HG02884 (cell line): Measurements from ENCODE around the gene PRKAA2.

Experiments used
- ATAC-seq: cut with Tn5 transposase; IDR thresholded peaks from one replicate; pipeline ENCODE4 v1.9.1; 2021; ENCODE audit warnings: mild to moderate bottlenecking, moderate library complexity; ENCODE audit not compliant: unreplicated experiment

PRKAA2 gene

GRCh38 chr1:56654126-56654923 lies 9.2 kb downstream of the PRKAA2 start:
- no peak for ATAC-seq

GRCh38 chr1:56655991-56656613 lies 11.0 kb downstream of the PRKAA2 start:
- ATAC-seq = no peak

GRCh38 chr1:56658254-56658653 lies 13.1 kb downstream of the PRKAA2 start:
- ATAC-seq = no peak

- ATAC-seq = no peak
Observed at GRCh38 chr1:56660293-56660692, 15.2 kb downstream of the PRKAA2 start.

GRCh38 chr1:56663846-56664245 lies 18.7 kb downstream of the PRKAA2 start:
- no peak for ATAC-seq

- ATAC-seq = no peak
Observed at GRCh38 chr1:56665384-56665783, 20.3 kb downstream of the PRKAA2 start.

GRCh38 chr1:56666112-56666608 lies 21.0 kb downstream of the PRKAA2 start:
- ATAC-seq = no peak

GRCh38 chr1:56670350-56670749 lies 25.2 kb downstream of the PRKAA2 start:
- no peak for ATAC-seq

- ATAC-seq = no peak
Observed at GRCh38 chr1:56671085-56671484, 26.0 kb downstream of the PRKAA2 start.

- no peak for ATAC-seq
Observed at GRCh38 chr1:56671542-56671941, 26.4 kb downstream of the PRKAA2 start.

- no peak for ATAC-seq
Observed at GRCh38 chr1:56672579-56672978, 27.5 kb downstream of the PRKAA2 start.

- no peak for ATAC-seq
Observed at GRCh38 chr1:56675763-56676162, 30.6 kb downstream of the PRKAA2 start.

- ATAC-seq = no peak
Observed at GRCh38 chr1:56676571-56677035, 31.5 kb downstream of the PRKAA2 start.

- ATAC-seq = no peak
Observed at GRCh38 chr1:56683569-56683968, 38.5 kb downstream of the PRKAA2 start.

- no peak for ATAC-seq
Observed at GRCh38 chr1:56686169-56686568, 41.1 kb downstream of the PRKAA2 start.

GRCh38 chr1:56688522-56689026 lies 43.5 kb downstream of the PRKAA2 start:
- ATAC-seq = peak; percentile 92

- ATAC-seq = no peak
Observed at GRCh38 chr1:56696663-56697062, 51.5 kb downstream of the PRKAA2 start.

GRCh38 chr1:56703747-56704146 lies 58.6 kb downstream of the PRKAA2 start:
- no peak for ATAC-seq

GRCh38 chr1:56707379-56707778 lies 62.3 kb downstream of the PRKAA2 start:
- ATAC-seq = no peak

- ATAC-seq = no peak
Observed at GRCh38 chr1:56709269-56709880, 64.3 kb downstream of the PRKAA2 start.

GRCh38 chr1:56709995-56710394 lies 64.9 kb downstream of the PRKAA2 start:
- no peak for ATAC-seq

- ATAC-seq = no peak
Observed at GRCh38 chr1:56710646-56711045, 65.5 kb downstream of the PRKAA2 start.
